Prostate gland (tissue), 2 donors: ENCODE results near the gene KLF11. TPM values are rescaled to one million over a fixed set of nuclear protein-coding genes. Genes with fewer than 3 reads are reported as not detected.
"Not testable (repeated sequence)": the region's sequence is repeated elsewhere in the genome, so short reads cannot be mapped to it uniquely, and the experiment has no call there.

Experiments
- DNase-seq: peaks from one replicate; pipeline ENCODE4 v3.0.0-alpha.2; 2019; ENCODE audit warnings: low spot score
- H3K27ac ChIP-seq, 2 donors: fragments of 200-600 bp; sonication (generic); 2 replicates each; pipeline ENCODE4 v1.5.1; 2017 to 2019
- H3K27me3 ChIP-seq: fragments of 200-600 bp; sonication (generic); replicated peaks from 2 replicates; pipeline ENCODE4 v1.5.1; 2019; ENCODE audit not compliant: insufficient read depth
- H3K36me3 ChIP-seq, 2 donors: fragments of 200-600 bp; sonication (generic); 1 replicate in 1 of 2; 2 replicates in 1 of 2; pipeline versions ENCODE4 v1.5.1 to v1.8.1; 2017 to 2019
- H3K4me1 ChIP-seq: fragments of 200-600 bp; sonication (generic); replicated peaks from 2 replicates; pipeline ENCODE4 v1.5.1; 2019
- H3K4me3 ChIP-seq, 2 donors: fragments of 200-600 bp; sonication (generic); 2 replicates each; pipeline ENCODE4 v1.5.1; 2017 to 2019
- H3K9me3 ChIP-seq: fragments of 200-600 bp; sonication (generic); 2 replicates; pipeline ENCODE4 v1.5.1; 2017
- CTCF ChIP-seq, 4 experiments: fragments of 200-600 bp in 2 of 4; fragments of 450-650 bp in 2 of 4; sonication (generic) in 2 of 4; IDR thresholded peaks; 1 replicate in 3 of 4; 2 replicates in 1 of 4; pipeline ENCODE4 v1.5.1; 2016 to 2019; ENCODE audit warnings: antibody characterized with exemption in 4 of 4, mild to moderate bottlenecking in 2 of 4, moderate library complexity in 2 of 4
- POLR2A ChIP-seq: fragments of 450-650 bp; IDR thresholded peaks from one replicate; pipeline ENCODE4 v1.6.1; 2016; ENCODE audit warnings: antibody characterized with exemption, mild to moderate bottlenecking
- POLR2AphosphoS5 ChIP-seq: sonication (generic); formaldehyde crosslinking; IDR thresholded peaks from one replicate; pipeline ENCODE4 v1.6.1; 2017; ENCODE audit warnings: antibody characterized with exemption
- WGBS: methylation state at CpG from one replicate; pipeline ENCODE4 v1.1.5; 2018; 5-methylcytosine and 5-hydroxymethylcytosine counted together
- intact Hi-C: fragments of 100-400 bp; cut with DNase I; formaldehyde crosslinking; loops from one replicate; pipeline ENCODE4 v1.14.2; 2022
- total RNA-seq, 2 donors: library from RNA; depleted of rRNA; stranded (reverse); fragments of >200 nt; gene quantifications; one replicate each; pipeline ENCODE4 v1.1.0, GENCODE V29; 2016

KLF11 gene
- total RNA-seq, 2 donors from 2014 or later, result 4.3 to 37.9 TPM

- H3K36me3 ChIP-seq, result no peaks in the 10 kb centered on the region
- 50% methylated on average over 26 of the region's 26 CpGs for WGBS
- H3K4me1 ChIP-seq, result no peaks in the 10 kb centered on the region
- TF ChIP-seq POLR2A (no peak), POLR2AphosphoS5 (no peak)
- H3K9me3 ChIP-seq, result no peaks in the 10 kb centered on the region
- H3K4me3 ChIP-seq, result no peak overlapping the region
- intact Hi-C loops, result no loop called here
- no peak for DNase-seq
- H3K27ac ChIP-seq, result no peak overlapping the region
- H3K27me3 ChIP-seq, result no peaks in the 10 kb centered on the region
Measured at GRCh38 chr2:10028988-10029874, 14.1 kb upstream of the KLF11 start.

- H3K4me3 ChIP-seq, result no peak overlapping the region
- no peaks in the 10 kb centered on the region for H3K27me3 ChIP-seq
- WGBS, result 84% methylated on average over 7 of the region's 7 CpGs
- intact Hi-C loops, result no loop called here
- H3K9me3 ChIP-seq, result no peaks in the 10 kb centered on the region
- no peak for DNase-seq
- H3K27ac ChIP-seq, result no peak overlapping the region
- TF ChIP-seq POLR2A (no peak), CTCF (IDR thresholded peaks at IDR 0.05) (no peak), POLR2AphosphoS5 (no peak)
- no peaks in the 10 kb centered on the region for H3K4me1 ChIP-seq
- H3K36me3 ChIP-seq, result no peaks in the 10 kb centered on the region
Measured at GRCh38 chr2:10029875-10030223, 13.5 kb upstream of the KLF11 start.

- no peak overlapping the region for H3K27ac ChIP-seq
- no peaks in the 10 kb centered on the region for H3K27me3 ChIP-seq
- WGBS, result 49% methylated on average over 9 of the region's 9 CpGs
- intact Hi-C loops, result no loop called here
- no peaks in the 10 kb centered on the region for H3K4me1 ChIP-seq
- H3K4me3 ChIP-seq, result no peak overlapping the region
- no peak for DNase-seq
- no peak for TF ChIP-seq POLR2AphosphoS5
- no peak for TF ChIP-seq CTCF (IDR thresholded peaks at IDR 0.05)
- no peak for TF ChIP-seq POLR2A
- no peaks in the 10 kb centered on the region for H3K36me3 ChIP-seq
- H3K9me3 ChIP-seq, result no peaks in the 10 kb centered on the region
Measured at GRCh38 chr2:10030311-10030736, 13.0 kb upstream of the KLF11 start.

GRCh38 chr2:10030798-10031197 lies 12.6 kb upstream of the KLF11 start:
- DNase-seq, intact Hi-C loops, H3K4me3 ChIP-seq, H3K4me1 ChIP-seq, H3K9me3 ChIP-seq, H3K36me3 ChIP-seq, H3K27me3 ChIP-seq, H3K27ac ChIP-seq: not testable (repeated sequence)
- WGBS, result 91% methylated on average over 8 of the region's 8 CpGs

GRCh38 chr2:10031886-10032745 lies 11.2 kb upstream of the KLF11 start:
- no peak for DNase-seq
- H3K4me1 ChIP-seq, result no peaks in the 10 kb centered on the region
- H3K36me3 ChIP-seq, result no peaks in the 10 kb centered on the region
- H3K27me3 ChIP-seq, result no peaks in the 10 kb centered on the region
- H3K4me3 ChIP-seq, result no peak overlapping the region
- TF ChIP-seq POLR2A, result no peak
- TF ChIP-seq POLR2AphosphoS5, result no peak
- TF ChIP-seq CTCF (IDR thresholded peaks at IDR 0.05), result no peak
- no peaks in the 10 kb centered on the region for H3K9me3 ChIP-seq
- intact Hi-C loops, result no loop called here
- no peak overlapping the region for H3K27ac ChIP-seq
- 83% methylated on average over 16 of the region's 20 CpGs for WGBS
